Measurements from ENCODE around the gene ENDOU.

ENDOU gene

DNA sequence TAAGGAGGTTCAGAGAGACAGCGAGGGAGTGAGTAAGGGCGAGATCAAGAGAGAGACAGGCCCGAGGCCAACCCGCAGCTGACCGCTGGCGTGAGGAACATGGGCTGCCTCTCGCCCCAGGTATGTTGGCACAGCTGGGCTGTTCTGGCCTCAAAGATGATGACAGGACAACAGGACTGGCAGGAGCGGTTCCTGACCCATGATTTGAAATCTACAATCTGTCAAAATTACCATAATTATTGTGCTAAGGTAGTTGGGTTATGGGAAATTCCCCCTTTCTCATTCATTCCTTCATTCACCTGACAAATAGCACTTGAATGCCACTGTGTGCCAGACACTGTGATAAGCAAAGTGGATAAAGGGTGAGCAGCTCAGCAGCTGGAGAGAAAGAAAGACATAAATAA, 5.1 kb upstream of the ENDOU start:
- H3K4me3 ChIP-seq (ENCODE audit: low read length) = no peak overlapping the region
- DNase-seq (ENCODE audit: low read depth) = peak; percentile 64
- TF ChIP-seq, protein P1, sequence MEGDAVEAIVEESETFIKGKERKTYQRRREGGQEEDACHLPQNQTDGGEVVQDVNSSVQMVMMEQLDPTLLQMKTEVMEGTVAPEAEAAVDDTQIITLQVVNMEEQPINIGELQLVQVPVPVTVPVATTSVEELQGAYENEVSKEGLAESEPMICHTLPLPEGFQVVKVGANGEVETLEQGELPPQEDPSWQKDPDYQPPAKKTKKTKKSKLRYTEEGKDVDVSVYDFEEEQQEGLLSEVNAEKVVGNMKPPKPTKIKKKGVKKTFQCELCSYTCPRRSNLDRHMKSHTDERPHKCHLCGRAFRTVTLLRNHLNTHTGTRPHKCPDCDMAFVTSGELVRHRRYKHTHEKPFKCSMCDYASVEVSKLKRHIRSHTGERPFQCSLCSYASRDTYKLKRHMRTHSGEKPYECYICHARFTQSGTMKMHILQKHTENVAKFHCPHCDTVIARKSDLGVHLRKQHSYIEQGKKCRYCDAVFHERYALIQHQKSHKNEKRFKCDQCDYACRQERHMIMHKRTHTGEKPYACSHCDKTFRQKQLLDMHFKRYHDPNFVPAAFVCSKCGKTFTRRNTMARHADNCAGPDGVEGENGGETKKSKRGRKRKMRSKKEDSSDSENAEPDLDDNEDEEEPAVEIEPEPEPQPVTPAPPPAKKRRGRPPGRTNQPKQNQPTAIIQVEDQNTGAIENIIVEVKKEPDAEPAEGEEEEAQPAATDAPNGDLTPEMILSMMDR (conservative IDR thresholded peaks at IDR 0.05; ENCODE audit: low read length) = no peak

DNA sequence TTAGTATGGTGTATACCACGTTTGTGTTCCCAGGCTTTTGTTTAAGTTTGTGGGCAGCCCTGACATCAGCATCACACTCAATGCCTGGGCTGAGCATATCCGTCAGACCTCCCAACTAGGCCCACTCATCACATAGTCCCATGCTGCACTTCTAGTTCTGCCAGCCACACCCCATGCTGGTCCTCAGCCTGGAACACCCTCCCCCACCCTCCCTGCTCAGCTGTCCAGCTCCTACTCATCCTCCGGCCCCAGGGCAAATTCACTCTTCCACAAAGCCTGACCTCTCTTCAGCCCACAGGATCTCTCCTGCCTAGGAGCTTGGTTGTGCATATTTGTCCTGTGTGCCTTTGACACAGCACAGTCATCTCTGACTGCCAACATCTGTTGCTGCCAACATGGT, 3.9 kb upstream of the ENDOU start:
- peak; percentile 54 for DNase-seq (ENCODE audit: low read depth)
- TF ChIP-seq, protein P1 (conservative IDR thresholded peaks at IDR 0.05; ENCODE audit: low read length) = no peak
- H3K4me3 ChIP-seq (ENCODE audit: low read length) = no peak overlapping the region

DNA sequence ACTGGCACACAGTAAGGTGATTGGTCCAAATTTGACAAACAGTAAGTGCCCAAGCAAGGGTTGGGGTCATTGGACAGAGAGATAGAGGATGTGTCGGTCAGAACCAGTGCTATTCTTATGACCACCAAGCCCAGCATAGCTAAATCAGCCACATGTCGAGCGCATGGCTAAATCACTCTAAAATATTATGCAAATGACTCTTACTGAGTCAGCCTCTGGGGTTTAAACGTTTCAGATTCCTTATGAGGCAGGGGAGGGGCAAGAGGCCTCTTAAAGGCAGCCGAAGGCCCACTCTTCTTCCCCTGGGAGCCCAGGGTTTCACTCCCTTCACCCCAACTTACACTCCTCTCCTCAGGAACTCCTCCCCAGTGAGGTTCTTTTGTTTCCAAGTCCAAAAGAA, 603 bp upstream of the ENDOU start:
- TF ChIP-seq, protein P1 (conservative IDR thresholded peaks at IDR 0.05; ENCODE audit: low read length) = no peak
- DNase-seq (ENCODE audit: low read depth) = peak; percentile 84

DNA sequence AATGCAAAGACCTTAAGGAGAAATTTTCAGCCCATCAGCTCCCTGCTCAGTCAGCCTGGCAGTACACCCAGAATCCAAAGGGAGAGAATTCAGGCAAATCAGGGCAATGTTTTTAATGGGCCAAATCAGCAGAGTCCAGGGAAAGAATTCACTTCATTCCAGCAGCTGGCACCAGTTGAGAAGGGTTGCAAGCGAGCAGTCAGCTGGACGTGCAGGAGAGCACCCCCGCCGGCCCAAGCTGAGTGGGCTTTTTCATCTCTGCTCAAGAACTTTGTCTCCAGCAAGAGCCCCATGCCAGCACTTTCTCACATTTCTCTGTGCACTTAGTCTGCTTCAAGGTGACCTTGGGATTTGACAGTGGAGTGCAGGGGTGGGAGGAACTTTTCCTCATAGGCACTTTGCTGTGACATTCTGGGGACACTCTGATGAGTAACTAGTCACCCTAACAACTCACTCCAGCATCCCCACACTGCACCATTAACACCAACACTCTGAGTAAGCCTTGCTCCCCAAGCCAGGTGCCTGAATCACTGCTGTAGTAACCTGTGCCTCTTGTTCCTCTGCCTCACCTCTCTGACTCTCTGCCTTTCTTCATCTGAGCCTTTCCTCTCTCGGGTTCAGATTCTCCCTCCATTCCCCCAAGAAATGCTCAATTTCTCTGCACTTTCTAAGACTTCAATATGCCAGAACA, 2.2 kb downstream of the ENDOU start:
- TF ChIP-seq, protein P1 (conservative IDR thresholded peaks at IDR 0.05; ENCODE audit: low read length) = no peak
- H3K4me3 ChIP-seq (ENCODE audit: low read length) = no peak overlapping the region
- DNase-seq (ENCODE audit: low read depth) = no peak

More for the DNA sequence above, 603 bp upstream of the ENDOU start:
- no peak overlapping the region for H3K4me3 ChIP-seq (ENCODE audit: low read length)

DNA sequence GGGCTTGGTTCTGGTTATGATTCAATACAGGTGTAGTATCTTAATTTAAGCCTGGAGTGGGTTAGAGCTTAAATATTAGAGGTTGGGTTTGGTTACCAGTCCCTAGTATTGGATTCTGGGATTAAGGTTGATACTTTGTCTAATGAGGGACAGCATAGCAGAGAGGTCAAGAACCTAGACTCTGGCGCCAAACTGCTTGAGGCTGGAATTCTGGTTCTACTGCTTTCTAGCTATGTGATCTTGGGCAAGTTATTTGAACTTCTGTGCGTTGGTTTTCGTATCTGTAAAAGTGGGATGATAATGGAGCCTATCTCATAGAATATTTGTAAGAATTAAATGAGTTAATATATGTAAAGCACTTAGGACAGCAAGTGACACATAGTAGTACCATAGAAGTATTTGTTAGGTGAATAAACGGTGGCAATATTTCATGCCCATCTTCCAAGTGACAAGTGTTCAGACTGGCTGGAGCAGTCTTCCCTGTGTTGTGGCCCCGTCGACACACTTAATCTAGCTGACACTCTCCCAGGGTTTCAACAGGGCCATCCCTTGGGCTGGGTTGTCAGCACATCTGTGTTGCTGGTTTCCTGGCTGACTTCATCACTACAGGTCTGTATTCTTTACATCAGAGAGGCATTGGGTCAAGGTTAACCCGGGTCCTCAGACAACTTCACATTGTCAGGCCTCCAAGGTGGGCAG, 3.0 kb downstream of the ENDOU start:
- H3K4me3 ChIP-seq (ENCODE audit: low read length) = no peak overlapping the region
- TF ChIP-seq, protein P1 (conservative IDR thresholded peaks at IDR 0.05; ENCODE audit: low read length) = no peak
- DNase-seq (ENCODE audit: low read depth) = no peak

DNA sequence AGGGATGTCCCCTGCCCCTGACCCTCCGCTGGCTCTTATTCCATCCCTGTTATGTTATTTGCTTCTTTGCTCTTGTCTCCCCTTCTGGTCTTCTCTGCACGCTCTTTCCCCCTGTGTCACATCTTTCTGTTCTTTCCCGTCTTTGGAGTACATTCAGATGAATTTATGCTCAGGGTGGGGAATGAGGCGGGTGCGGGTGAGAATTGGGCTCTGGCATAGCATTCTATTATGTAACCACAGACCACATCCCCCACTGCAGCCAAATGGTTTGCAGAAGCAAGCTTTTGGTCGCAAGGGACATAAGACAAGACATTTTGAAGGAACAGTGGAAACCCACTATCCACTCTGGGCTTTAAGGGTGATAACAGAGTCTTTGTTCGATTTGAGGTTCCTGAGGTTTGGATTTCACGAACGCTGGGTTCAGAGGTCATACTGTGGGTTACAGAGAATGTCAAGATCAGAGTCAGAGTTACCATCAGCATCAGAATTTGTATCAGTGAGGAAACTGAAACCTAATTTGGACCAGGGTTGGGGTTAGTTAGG, 3.8 kb downstream of the ENDOU start:
- DNase-seq (ENCODE audit: low read depth) = peak; percentile 55
- H3K4me3 ChIP-seq (ENCODE audit: low read length) = no peak overlapping the region
- TF ChIP-seq, protein P1 (conservative IDR thresholded peaks at IDR 0.05; ENCODE audit: low read length) = no peak

DNA sequence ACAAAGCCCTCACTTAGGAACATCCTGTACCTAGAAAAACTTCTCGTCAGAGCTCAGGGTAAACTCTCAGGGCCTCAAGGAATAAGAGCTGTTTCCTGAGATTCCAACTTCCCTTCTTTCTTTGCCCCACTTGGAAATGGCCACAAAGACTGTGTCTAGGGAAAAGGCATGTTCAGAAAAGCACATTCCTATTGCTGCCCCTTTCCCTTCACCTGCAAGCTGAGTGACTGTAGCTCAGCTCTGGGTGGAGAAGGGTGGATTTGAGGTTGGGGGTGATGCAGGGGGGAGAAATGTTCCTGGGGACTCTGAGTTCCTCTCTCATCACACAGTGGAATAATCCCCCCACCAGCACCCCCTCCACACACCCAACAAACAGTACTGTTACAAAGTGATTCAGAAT, 6.8 kb downstream of the ENDOU start:
- TF ChIP-seq, protein P1 (conservative IDR thresholded peaks at IDR 0.05; ENCODE audit: low read length) = no peak
- H3K4me3 ChIP-seq (ENCODE audit: low read length) = no peak overlapping the region
- DNase-seq (ENCODE audit: low read depth) = no peak
